Measurements from ENCODE around the gene PHEX.

DNA sequence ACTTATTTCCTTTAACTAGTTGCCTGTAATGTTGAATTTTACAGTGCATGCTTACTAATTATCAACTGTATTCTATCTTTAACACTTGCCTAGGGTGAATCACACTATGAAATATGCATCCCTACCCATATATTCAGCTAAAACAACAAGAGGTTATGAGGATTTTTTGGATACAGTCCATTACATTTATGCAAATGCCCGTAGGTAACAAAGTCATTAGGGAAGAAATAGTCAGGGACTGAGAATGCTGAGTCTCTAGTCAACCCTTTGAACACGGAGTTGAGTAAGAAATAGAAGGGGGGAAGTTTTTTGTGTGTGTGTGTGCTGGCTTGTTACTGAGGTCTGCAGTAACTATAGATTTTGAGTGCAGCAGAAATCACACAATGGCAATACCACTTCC lies 214.5 kb downstream of the PHEX start:
- TF ChIP-seq CTCF (IDR thresholded peaks at IDR 0.05; ENCODE audit: insufficient read depth, low read length) (no peak), REST (IDR thresholded peaks at IDR 0.05; ENCODE audit: insufficient replicate concordance, low read depth) (no peak), GABPA (IDR thresholded peaks at IDR 0.05; ENCODE audit: low read depth) (no peak), POLR2AphosphoS5 (IDR thresholded peaks at IDR 0.05; ENCODE audit: low read depth) (no peak)
